H1 (cell line): ENCODE results near the gene SLC8A1. TPM values are rescaled to one million over a fixed set of nuclear protein-coding genes. Genes with fewer than 3 reads are reported as not detected.

Experiments used
- CTCF ChIA-PET: fragments of 300-600 bp; sonication (Branson Sonifier 250); formaldehyde crosslinking; loops from one replicate; lab custom pipeline; 2021; ENCODE audit not compliant: partially characterized antibody; lab: Charles Lee
- POLR2A ChIA-PET: fragments of 300-600 bp; sonication (Branson Sonifier 250); formaldehyde crosslinking; loops from one replicate; lab custom pipeline; 2021; ENCODE audit warnings: inconsistent platforms; ENCODE audit not compliant: partially characterized antibody; lab: Charles Lee
- DNase-seq, 2 experiments: peaks; one replicate each; pipeline versions ENCODE4 v3.0.0 to v3.0.0-alpha.2; 2010 to 2022; ENCODE audit warnings: low spot score in 2 of 2, low read depth in 1 of 2, mixed read lengths in 1 of 2
- FAIRE-seq: peaks from 2 replicates; lab custom pipeline; 2011; peaks lifted over from hg19 to GRCh38; lab: Jason Lieb, UNC
- H2AFZ ChIP-seq: 2 replicates; pipeline ENCODE4 v1.8.1; 2012; ENCODE audit warnings: low read length, inconsistent platforms
- H2AK5ac ChIP-seq: 2 replicates; pipeline ENCODE4 v1.6.1; 2013; ENCODE audit warnings: low read depth, low read length
- H2BK120ac ChIP-seq: replicated peaks from 2 replicates; pipeline ENCODE3; 2013; ENCODE audit warnings: low read depth, low read length, inconsistent platforms
- H2BK12ac ChIP-seq: 2 replicates; pipeline ENCODE4 v1.6.1; 2013; ENCODE audit warnings: low read depth, low read length
- H2BK15ac ChIP-seq: 2 replicates; pipeline ENCODE4 v1.6.1; 2013; ENCODE audit warnings: low read length
- H2BK20ac ChIP-seq: 2 replicates; pipeline ENCODE4 v1.6.1; 2013; ENCODE audit warnings: low read length
- H2BK5ac ChIP-seq: 2 replicates; pipeline ENCODE4 v1.6.1; 2013; ENCODE audit warnings: low read depth, low read length
- H3K14ac ChIP-seq: 2 replicates; pipeline ENCODE4 v1.6.1; 2013; ENCODE audit warnings: inconsistent platforms; ENCODE audit not compliant: insufficient read length
- H3K18ac ChIP-seq: 2 replicates; pipeline ENCODE4 v1.6.1; 2013; ENCODE audit warnings: low read length; ENCODE audit errors: extremely low read depth
- H3K23ac ChIP-seq: 2 replicates; pipeline ENCODE4 v1.6.1; 2013; ENCODE audit warnings: inconsistent platforms; ENCODE audit not compliant: insufficient read length
- H3K23me2 ChIP-seq: 2 replicates; pipeline ENCODE4 v1.6.1; 2013; ENCODE audit warnings: low read depth, low read length
- H3K27ac ChIP-seq: 2 replicates; pipeline ENCODE4 v1.6.1; 2011; ENCODE audit warnings: low read depth, low read length, inconsistent platforms
- H3K27me3 ChIP-seq, 4 experiments: replicated peaks in 1 of 4; 1 replicate in 1 of 4; 2 replicates in 3 of 4; pipeline versions ENCODE4 v1.6.1 to v1.8.1; 2011 to 2013; ENCODE audit warnings: low read length in 3 of 4, mild to moderate bottlenecking in 3 of 4, inconsistent platforms in 2 of 4, mixed read lengths in 2 of 4, moderate library complexity in 1 of 4; ENCODE audit not compliant: control insufficient read depth in 3 of 4, insufficient read depth in 3 of 4; ENCODE audit errors: extremely low read depth in 1 of 4
- H3K36me3 ChIP-seq, 4 experiments: 2 replicates each; pipeline versions ENCODE4 v1.6.1 to v1.8.1; 2011 to 2013; ENCODE audit warnings: mild to moderate bottlenecking in 4 of 4, low read length in 3 of 4, moderate library complexity in 2 of 4, control low read depth in 1 of 4, inconsistent platforms in 1 of 4; ENCODE audit not compliant: insufficient read depth in 4 of 4, control insufficient read depth in 2 of 4
- H3K4ac ChIP-seq: replicated peaks from 2 replicates; pipeline ENCODE3; 2013; ENCODE audit warnings: low read length, low read depth, mixed read lengths, inconsistent platforms; ENCODE audit not compliant: insufficient read length
- H3K4me1 ChIP-seq, 4 experiments: replicated peaks in 1 of 4; 1 replicate in 1 of 4; 2 replicates in 3 of 4; pipeline versions ENCODE4 v1.6.1 to v1.8.1; 2011 to 2013; ENCODE audit warnings: low read length in 3 of 4, inconsistent platforms in 2 of 4, mixed read lengths in 1 of 4; ENCODE audit not compliant: insufficient read depth in 4 of 4, control insufficient read depth in 3 of 4
- H3K4me2 ChIP-seq, 2 experiments: 2 replicates each; pipeline versions ENCODE4 v1.6.1 to v1.8.1; 2011 to 2013; ENCODE audit warnings: low read depth in 2 of 2, low read length in 2 of 2, control low read depth in 1 of 2, inconsistent platforms in 1 of 2, mild to moderate bottlenecking in 1 of 2; ENCODE audit not compliant: insufficient read depth in 1 of 2
- H3K4me3 ChIP-seq, 4 experiments: fragments of 200-600, 300-600 bp in 1 of 4; sonication (generic), shearing (Covaris generic), sonication (Bioruptor Twin) in 1 of 4; 2 replicates each; pipeline versions ENCODE4 v1.5.1 to v1.8.1; 2011 to 2016; ENCODE audit warnings: low read length in 4 of 4, low read depth in 3 of 4, control low read depth in 2 of 4, inconsistent platforms in 2 of 4, mild to moderate bottlenecking in 2 of 4, mixed read lengths in 1 of 4, moderate library complexity in 1 of 4; ENCODE audit not compliant: insufficient read depth in 2 of 4; ENCODE audit errors: extremely low read depth in 1 of 4
- H3K56ac ChIP-seq: replicated peaks from 2 replicates; pipeline ENCODE3; 2013; ENCODE audit warnings: low read depth, mild to moderate bottlenecking, mixed read lengths, low read length, inconsistent platforms; ENCODE audit not compliant: insufficient read length
- H3K79me1 ChIP-seq: 2 replicates; pipeline ENCODE4 v1.6.1; 2013; ENCODE audit warnings: low read depth, low read length, control low read depth
- H3K79me2 ChIP-seq, 2 experiments: 2 replicates each; pipeline versions ENCODE4 v1.6.1 to v1.8.1; 2012 to 2013; ENCODE audit warnings: low read length in 2 of 2, mild to moderate bottlenecking in 2 of 2, inconsistent platforms in 1 of 2; ENCODE audit not compliant: insufficient read depth in 2 of 2, control insufficient read depth in 1 of 2
- H3K9ac ChIP-seq, 4 experiments: replicated peaks in 1 of 4; 1 replicate in 1 of 4; 2 replicates in 3 of 4; pipeline versions ENCODE4 v1.6.1 to v1.8.1; 2011 to 2013; ENCODE audit warnings: low read depth in 3 of 4, low read length in 3 of 4, control low read depth in 2 of 4, mild to moderate bottlenecking in 2 of 4, moderate library complexity in 2 of 4, inconsistent platforms in 1 of 4; ENCODE audit errors: extremely low read depth in 1 of 4
- H3K9me3 ChIP-seq, 2 experiments: 2 replicates each; pipeline versions ENCODE4 v1.6.1 to v1.8.1; 2012 to 2013; ENCODE audit warnings: mild to moderate bottlenecking in 2 of 2, moderate library complexity in 2 of 2, control low read depth in 1 of 2, inconsistent platforms in 1 of 2, low read depth in 1 of 2, low read length in 1 of 2, mixed read lengths in 1 of 2; ENCODE audit not compliant: insufficient read depth in 2 of 2
- H4K20me1 ChIP-seq, 2 experiments: replicated peaks in 1 of 2; 2 replicates each; pipeline versions ENCODE3 to v1.8.1; 2011 to 2013; ENCODE audit warnings: inconsistent platforms in 2 of 2, low read length in 2 of 2, mild to moderate bottlenecking in 1 of 2; ENCODE audit not compliant: insufficient read depth in 2 of 2, control insufficient read depth in 1 of 2
- H4K5ac ChIP-seq: 2 replicates; pipeline ENCODE4 v1.6.1; 2013; ENCODE audit warnings: low read length, low read depth, mixed read lengths, inconsistent platforms; ENCODE audit not compliant: insufficient read length
- H4K8ac ChIP-seq: 2 replicates; pipeline ENCODE4 v1.8.0; 2013; ENCODE audit warnings: mild to moderate bottlenecking, moderate library complexity, low read length, inconsistent platforms; ENCODE audit not compliant: insufficient read depth; ENCODE audit errors: extremely low read depth
- H4K91ac ChIP-seq: replicated peaks from 2 replicates; pipeline ENCODE3; 2013; ENCODE audit warnings: low read length, mixed read lengths, inconsistent platforms; ENCODE audit not compliant: insufficient read length
- SAP30 ChIP-seq: fragments of 300-600 bp; sonication (generic); IDR thresholded peaks from 2 replicates; pipeline ENCODE4 v1.7.1; 2012; ENCODE audit warnings: low read length, moderate library complexity, mild to moderate bottlenecking, inconsistent platforms; ENCODE audit not compliant: insufficient read depth, insufficient replicate concordance
- TCF12 ChIP-seq: IDR thresholded peaks from 2 replicates; pipeline ENCODE4 v1.6.1; 2011; ENCODE audit warnings: low read depth, mild to moderate bottlenecking, low read length
- WGBS, 2 experiments: shearing (Covaris generic) in 1 of 2; methylation state at CpG; one replicate each; pipeline versions ENCODE4 v1.1.6 to v1.1.7; 2013 to 2015; ENCODE audit warnings: low lambda C conversion rate in 2 of 2, mixed read lengths in 2 of 2, inconsistent platforms in 1 of 2, low coverage in 1 of 2, missing lambda C conversion rate in 1 of 2; ENCODE audit not compliant: insufficient replicate concordance in 2 of 2, insufficient coverage in 1 of 2, insufficient read length in 1 of 2; ENCODE audit errors: extremely low coverage in 1 of 2, missing lambda C conversion rate in 1 of 2; 5-methylcytosine and 5-hydroxymethylcytosine counted together
- polyA plus RNA-seq, 7 experiments: library from polyadenylated mRNA; depleted of rRNA in 3 of 7; stranded (reverse) in 5 of 7; unstranded in 2 of 7; fragments of >200 nt in 5 of 7; fragments of 200-250 nt in 2 of 7; gene quantifications; 1 replicate in 5 of 7; 2 replicates in 1 of 7; 4 replicates in 1 of 7; pipeline versions ENCODE4 v1.2.1 to v1.2.3, GENCODE V29; 2011 to 2013; ENCODE audit warnings: missing spikeins in 2 of 7, mixed read lengths in 2 of 7
- total RNA-seq: library from RNA; stranded (reverse); fragmentation: NEBNext Ultra II Directional; extraction: Animal tissue kit (Norgen Biotek cat#: 25700); gene quantifications from 2 replicates; pipeline ENCODE4 v1.2.1, GENCODE V29; 2021
- TF ChIP-seq, protein P1 (sequence below): IDR thresholded peaks from 2 replicates; pipeline ENCODE4 v1.6.1; 2011; ENCODE audit warnings: low read depth, mild to moderate bottlenecking, low read length; ENCODE audit not compliant: insufficient read depth

SLC8A1 gene
- total and polyA plus RNA-seq, 2 of the 8 experiments (the other 6 are each of a cell fraction or from before 2014, with no cell fraction given), result 0.68 to 3.6 TPM

DNA sequence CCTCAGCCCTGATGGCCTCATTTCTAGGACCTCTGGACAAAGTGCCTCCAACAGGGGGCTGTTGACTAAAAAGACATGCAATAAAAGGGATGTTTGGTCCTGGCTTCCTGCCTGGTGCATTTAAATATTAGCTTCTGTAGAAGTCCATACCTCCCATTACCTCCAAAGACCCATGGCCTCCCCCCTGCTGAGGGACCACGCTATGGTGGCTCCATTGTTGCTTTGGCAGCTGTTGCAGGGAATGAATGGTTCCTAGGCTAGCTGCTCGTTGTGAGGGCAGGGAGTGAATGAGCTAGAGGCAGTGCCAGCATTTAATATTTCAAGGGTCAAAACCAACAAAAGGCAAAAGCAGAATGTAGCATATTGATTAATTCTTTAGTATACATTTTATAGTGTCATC, 285.9 kb downstream of the SLC8A1 start:
- no peaks in the 10 kb centered on the region for H3K23me2 ChIP-seq
- DNase-seq (no peak), FAIRE-seq (no peak)
- no peak overlapping the region for H2BK15ac ChIP-seq
- no peak overlapping the region for H4K8ac ChIP-seq
- no peaks in the 10 kb centered on the region for H3K9me3 ChIP-seq
- H3K23ac ChIP-seq, result no peak overlapping the region
- no peak overlapping the region for H4K5ac ChIP-seq
- H3K79me1 ChIP-seq, result no peaks in the 10 kb centered on the region
- no peak overlapping the region for H3K27ac ChIP-seq
- no peak overlapping the region for H2BK12ac ChIP-seq
- H4K91ac ChIP-seq, result no peak overlapping the region
- no peaks in the 10 kb centered on the region for H3K79me2 ChIP-seq
- H2AFZ ChIP-seq, result no peak overlapping the region
- no peaks in the 10 kb centered on the region for H3K27me3 ChIP-seq
- no peaks in the 10 kb centered on the region for H4K20me1 ChIP-seq
- no peak overlapping the region for H3K4me3 ChIP-seq
- peaks cover 0 to 2% (median 0%) of the 10 kb centered on the region in 4 experiments; a peak in 1 of 7 replicates for H3K4me1 ChIP-seq
- TF ChIP-seq TCF12 (no peak), SAP30 (no peak)
- TF ChIP-seq, protein P1, sequence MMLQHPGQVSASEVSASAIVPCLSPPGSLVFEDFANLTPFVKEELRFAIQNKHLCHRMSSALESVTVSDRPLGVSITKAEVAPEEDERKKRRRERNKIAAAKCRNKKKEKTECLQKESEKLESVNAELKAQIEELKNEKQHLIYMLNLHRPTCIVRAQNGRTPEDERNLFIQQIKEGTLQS, result no peak
- H3K14ac ChIP-seq, result no peak overlapping the region
- H3K4me2 ChIP-seq, result no peak overlapping the region
- no peak overlapping the region for H3K56ac ChIP-seq
- H3K4ac ChIP-seq, result no peak overlapping the region
- H3K9ac ChIP-seq, result no peak overlapping the region
- WGBS, 2 experiments, result 59% methylated on average over 2 of the region's 2 CpGs; no CpG with 5 or more reads in 1 of the 2 experiments
- H2BK120ac ChIP-seq, result no peak overlapping the region
- ChIA-PET POLR2A (no interaction called here), CTCF (no interaction called here)
- no peak overlapping the region for H2BK5ac ChIP-seq
- H2AK5ac ChIP-seq, result no peak overlapping the region
- no peak overlapping the region for H2BK20ac ChIP-seq
- no peak overlapping the region for H3K18ac ChIP-seq
- H3K36me3 ChIP-seq, result no peaks in the 10 kb centered on the region
